ENCODE measurements around the gene LYPLA2.
"Not testable (repeated sequence)": the region's sequence is repeated elsewhere in the genome, so short reads cannot be mapped to it uniquely, and the experiment has no call there.

The LYPLA2 gene

DNA sequence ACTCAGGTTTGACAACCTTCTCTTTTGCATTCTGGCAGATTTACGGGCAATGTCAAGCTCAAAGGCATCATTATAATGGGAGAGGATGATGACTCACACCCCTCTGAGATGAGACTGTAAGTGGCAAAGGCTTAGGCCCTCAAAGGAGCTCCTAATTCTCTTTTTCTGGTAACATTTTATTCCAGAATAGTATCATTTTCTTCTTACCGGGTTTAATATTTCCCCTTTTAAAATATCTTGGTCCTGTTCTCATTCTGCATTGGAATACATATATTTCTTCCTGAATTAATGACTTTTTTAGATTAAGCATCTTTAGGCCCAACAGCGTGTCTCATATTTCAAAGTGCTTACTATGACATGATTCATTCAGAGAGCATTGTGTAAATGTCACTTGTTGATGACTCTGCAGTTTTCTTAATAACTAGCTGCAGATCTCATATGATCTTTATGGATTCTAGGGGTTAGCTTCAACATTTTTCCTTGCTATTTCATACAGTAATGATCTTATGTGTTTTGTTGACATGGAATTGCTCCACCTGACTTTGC, 11.0 kb upstream of the LYPLA2 start:
- peak; percentile 53 for DNase-seq

DNA sequence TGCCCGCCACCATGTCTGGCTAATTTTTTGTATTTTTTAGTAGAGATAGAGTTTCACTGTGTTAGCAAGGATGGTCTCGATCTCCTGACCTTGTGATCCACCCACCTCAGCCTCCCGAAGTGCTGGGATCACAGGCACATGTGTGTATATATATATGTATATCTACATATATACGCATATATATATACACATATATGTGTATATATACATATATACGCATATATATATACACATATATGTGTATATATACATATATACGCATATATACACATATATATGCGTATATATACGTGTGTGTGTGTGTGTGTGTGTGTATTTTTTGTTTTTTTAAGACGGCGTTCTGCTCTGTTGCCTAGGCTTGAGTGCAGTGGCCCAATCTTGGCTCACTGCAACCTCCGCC, 7.8 kb upstream of the LYPLA2 start:
- not testable (repeated sequence) for DNase-seq

DNA sequence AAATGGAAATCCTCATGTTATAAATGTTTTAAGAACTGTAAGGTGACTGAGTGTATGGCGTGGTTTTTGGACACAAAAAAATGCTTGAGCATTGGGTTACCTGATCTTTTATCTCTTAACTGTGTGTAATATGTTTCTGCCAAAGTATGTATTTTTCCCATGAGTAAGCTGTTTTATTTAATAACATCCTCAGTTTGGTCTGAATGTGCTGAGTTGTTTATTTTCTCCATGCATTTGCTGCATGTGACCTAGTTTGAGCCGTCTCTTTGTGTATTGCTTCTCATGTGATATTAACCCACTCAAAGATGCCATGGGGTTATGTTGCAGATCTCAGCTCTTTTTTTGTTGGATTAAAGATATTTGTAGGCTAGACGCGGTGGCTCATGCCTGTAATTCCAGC, 6.1 kb upstream of the LYPLA2 start:
- DNase-seq: no peak

DNA sequence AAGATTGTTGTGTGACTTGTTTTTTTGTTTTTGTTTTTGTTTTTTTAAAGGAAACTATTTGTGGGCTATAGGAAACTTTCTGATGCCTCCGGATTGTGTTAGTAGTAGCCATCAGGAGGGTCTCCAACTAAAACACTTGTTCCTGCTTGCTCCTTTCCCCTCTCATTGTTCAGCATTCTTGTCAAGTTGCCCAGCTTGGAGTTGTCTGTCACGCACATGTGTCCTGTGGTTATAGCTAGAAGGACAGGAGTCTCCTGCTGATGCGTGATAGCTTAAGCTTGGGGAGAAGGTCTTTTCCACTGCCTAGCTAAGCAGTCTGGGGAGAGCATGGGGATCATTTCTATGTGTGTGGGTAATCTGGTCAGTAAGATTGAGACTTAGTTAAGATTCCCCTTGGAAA, 3.2 kb upstream of the LYPLA2 start:
- no peak for DNase-seq

DNA sequence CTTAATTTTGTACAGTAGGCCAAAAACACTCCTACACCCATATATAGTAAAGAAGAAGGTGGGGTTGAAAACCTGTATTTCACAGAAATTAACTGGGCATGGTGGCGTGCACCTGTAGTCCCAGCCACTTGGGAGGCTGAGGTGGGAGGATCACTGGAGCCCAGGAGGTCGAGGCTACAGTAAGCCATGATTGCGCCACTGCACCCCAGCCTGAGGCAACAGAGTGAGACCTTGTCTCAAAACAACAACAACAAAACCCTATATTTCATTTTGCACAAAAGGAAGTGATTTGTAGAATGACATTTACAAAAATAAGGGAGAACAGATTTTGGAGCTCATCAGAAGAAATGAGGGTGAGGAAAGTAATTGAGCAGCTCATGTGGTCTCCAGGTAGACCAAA, 2.2 kb upstream of the LYPLA2 start:
- DNase-seq: no peak

DNA sequence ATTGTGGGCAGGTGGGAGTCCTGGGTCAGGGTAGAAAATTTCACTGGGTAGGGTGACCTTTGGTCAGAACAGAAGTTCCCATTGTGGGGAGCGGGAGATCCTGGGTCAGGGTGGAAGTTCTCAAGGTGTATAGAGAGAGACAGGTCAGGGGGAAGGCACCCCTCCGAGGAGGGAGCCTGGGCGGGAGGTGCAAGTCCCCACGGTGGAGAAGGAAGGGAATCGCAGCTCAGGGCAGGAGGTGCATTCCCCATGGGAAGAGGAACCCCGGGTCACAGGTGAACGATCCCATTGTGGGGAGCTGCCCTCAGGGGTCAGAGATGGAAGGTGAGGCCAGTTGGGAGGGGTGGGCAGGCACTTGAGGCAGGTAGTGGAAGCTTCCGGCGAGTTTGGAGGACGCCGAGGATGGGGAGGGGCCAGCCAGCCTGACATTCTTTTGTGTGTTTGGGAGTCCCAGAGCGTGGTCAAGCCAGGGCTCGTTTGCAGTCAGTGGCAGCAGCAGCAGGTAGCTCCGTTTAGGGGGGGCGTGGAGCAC, 637 bp downstream of the LYPLA2 start:
- no peak for DNase-seq

DNA sequence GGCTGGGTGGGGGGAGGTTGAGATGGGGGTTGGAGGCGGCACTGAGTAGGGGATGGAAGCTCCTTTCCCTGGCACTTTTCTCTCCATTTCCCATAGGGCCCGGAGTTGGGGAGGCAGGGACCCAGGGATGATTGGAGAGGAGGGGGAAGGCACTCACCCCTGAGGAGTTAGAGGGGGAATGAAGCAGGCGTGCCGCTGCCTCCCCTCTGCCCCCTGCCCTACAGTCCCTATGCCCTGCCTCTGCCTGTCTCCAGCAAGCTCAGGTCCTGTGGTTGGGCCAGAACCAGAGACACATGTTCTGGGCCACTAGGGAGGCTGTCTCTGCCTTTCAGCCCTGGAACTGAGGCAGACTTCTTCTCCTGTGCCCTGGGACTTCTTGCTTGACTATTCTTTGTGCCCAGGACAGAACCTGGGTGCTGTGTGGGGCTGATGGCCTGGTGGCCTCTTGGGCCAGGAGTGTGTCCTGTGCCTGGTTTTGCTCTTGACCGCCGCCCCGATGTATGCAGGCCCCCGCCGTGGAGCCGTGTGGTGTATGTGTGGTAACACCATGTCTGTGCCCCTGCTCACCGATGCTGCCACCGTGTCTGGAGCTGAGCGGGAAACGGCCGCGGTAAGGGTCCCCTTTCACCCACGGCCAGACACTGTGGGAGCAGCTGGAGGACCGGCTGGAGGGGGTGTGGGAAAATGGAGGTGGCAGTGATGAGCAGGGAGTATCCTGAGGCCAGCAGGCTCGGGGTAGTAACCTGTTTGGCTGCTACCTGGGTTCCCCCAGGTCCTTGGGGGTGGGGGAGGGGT, 1.4 kb downstream of the LYPLA2 start:
- no peak for DNase-seq

DNA sequence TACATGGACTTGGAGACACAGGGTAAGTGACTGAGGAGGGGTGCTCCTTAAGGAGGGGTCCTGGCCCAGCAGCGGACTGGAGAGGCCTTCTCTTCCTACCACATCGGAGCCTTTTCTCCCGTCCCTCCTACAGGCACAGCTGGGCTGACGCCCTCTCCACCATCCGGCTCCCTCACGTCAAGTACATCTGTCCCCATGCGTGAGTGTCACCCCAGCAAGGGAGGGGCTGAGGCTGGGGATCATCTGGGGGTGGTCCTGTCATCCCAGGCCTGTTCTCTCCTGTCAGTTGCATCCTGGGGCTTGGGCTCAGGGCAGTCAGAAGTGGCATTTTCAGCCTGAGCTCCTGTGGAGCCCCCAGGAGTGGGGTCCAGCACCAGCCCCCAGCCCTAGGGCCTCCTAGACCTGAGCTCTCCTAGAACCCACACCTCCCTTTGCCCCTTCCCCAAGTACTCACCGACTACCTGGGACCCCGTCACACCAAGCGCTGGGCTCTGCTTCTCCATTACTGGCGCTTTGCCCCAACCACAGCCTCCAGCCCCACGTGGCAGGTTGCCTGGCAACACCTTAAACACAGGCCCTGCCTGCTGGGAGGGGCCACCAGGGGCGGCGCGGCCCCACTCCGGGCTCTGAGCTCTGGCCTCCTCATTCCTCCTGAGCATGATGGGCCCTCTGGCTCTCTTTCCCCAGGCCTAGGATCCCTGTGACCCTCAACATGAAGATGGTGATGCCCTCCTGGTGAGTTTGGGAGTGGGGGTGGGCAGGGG, 2.3 kb downstream of the LYPLA2 start:
- no peak for DNase-seq

DNA sequence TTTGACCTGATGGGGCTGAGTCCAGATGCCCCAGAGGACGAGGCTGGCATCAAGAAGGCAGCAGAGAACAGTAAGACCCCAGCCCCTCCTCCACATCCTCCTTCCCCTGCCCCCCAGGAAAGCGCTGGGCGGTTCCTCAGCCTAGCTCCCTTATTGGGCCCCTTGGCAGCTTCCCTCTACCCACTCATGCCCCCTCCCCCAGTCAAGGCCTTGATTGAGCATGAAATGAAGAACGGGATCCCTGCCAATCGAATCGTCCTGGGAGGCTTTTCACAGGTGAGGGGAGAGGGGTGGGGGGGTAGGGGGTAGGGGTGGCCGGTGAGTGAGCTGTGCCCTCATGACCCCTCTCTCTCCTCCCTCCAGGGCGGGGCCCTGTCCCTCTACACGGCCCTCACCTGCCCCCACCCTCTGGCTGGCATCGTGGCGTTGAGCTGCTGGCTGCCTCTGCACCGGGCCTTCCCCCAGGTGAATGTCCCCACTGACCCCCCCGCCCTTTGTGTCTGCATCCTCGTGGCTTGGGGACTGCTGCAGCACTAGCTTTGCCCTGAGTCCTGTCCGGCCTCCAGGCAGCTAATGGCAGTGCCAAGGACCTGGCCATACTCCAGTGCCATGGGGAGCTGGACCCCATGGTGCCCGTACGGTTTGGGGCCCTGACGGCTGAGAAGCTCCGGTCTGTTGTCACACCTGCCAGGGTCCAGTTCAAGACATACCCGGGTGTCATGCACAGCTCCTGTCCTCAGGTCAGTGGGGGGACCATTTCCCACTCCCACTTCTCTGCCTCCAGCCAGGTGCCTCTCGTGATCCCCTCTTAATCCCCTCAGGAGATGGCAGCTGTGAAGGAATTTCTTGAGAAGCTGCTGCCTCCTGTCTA, 3.2 kb downstream of the LYPLA2 start:
- DNase-seq: no peak

DNA sequence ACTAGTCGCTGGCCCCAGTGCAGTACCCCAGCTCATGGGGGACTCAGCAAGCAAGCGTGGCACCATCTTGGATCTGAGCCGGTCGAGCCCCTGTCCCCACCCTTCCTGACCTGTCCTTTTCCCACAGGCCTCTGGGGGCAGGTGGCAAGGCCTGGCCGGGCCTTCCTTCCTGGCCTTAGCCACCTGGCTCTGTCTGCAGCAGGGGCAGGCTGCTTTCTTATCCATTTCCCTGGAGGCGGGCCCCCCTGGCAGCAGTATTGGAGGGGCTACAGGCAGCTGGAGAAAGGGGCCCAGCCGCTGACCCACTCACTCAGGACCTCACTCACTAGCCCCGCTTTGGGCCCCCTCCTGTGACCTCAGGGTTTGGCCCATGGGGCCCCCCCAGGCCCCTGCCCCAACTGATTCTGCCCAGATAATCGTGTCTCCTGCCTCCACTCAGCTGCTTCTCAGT, 3.8 kb downstream of the LYPLA2 start:
- DNase-seq: not testable (repeated sequence)

DNA sequence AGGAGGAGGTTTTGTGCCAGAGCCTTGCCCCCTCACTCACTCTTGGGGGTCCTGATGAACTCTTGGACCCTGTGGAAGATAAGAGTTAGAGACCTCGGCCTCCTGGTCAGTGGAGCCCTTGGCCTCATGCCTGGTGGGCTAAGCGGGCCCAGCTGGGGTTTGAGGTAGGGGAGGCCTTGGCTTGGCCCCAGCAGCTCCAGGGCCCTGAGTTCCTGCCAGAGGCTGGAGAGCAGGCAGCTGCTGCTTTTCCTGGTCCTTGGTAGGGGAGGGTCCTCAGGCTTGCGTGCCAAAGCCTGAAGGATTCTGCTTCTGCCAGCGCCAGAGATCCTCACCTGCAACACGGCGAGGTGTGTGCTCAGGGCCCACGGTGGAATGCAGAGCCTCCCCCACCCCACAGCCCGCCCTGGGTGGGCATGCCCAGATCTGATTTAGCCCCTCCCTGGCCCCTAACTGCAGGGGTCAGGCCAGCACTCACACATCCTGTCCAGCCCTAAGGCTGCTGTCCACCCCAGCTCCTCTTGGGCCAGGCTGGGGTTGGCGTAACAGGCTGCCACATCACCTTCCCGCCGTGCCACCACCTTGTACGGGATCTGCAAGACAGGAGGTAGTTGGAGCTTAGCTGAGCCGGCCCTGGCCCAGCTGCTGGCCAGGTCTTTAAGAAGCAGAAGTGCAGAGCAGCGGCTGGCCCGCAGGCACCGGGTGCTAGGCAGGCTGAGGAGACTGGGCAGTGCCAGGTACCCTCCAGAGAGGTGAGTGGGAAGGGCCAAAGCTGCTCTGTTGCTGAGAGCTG, 4.9 kb downstream of the LYPLA2 start:
- DNase-seq: no peak

DNA sequence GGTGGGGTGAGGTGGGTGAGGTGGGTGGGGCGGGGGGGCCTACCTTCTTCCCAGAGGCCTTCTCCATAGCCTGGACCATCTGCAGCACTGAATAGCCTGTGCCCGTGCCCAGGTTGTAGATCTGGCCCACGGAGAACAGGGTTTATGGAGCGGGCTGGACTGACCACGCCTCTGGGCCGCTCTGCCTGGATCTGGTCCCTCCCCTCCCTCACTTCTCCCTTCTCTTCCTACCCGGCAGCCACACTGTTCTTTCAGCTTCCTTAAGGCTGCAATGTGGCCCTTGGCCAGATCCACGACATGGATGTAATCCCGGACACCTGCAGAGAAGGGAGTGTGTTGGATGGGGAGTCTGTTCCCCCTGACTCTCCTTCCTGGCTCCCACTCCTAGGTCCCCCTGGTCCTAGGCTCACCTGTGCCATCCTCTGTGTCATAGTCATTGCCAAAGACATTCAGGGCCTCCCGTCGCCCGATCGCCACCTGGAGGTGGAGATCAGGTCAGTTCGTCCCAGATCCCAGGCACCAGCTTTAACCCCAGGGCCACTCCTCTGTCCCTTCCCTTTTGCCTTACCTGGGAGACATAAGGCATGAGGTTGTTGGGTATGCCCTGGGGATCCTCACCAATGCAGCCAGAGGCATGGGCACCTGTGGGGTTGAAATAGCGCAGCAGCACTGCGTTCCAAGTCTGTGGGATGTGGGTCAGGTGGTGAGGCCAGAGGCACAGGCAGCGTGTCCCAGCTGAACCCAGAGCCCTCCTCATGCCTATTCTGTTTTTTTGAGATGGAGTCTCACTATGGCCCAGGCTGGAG, 5.7 kb downstream of the LYPLA2 start:
- no peak for DNase-seq

DNA sequence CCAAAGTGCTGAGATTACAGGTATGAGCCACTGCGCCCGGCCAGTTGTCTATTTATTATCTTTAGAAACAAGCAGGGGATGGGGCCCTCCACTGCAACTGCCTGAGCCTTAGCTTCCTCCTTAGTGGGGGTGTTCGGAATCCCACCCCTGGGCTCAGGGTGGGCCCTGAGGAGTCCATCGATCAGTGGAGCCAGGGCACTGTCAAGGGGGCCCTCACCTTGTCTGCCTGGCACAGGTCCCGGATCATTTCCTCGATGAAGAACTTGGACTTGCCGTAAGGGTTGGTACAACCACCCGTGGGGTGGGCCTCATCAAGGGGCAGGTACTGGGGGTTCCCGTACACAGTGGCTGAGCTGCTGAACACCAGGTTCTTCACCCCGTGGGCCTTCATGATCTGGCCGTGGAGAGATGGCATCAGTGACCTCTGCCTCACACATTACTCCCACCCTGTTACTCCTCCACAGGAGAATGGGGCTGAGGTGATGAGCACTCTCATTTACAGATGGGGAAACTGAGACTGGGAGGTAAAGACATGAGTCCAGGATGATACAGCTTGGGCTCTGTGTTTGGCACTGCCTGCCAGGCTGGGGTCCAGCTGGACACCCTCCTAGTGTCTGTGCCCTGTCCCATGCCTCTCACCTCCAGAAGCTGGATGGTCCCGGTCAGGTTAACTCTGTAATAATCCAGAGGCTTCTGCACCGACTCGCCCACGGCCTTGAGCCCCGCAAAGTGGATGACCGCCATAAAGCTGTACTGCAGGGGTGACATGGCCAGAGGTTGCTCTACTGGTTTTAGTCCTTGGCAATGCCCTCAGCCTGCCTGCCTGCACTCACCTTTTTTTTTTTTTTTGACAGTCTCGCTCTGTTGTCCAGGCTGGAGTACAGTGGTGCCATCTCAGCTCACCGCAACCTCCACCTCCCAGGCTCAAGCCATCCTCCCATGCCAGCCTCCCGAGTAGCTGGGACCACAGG, 6.8 kb downstream of the LYPLA2 start:
- DNase-seq: no peak

DNA sequence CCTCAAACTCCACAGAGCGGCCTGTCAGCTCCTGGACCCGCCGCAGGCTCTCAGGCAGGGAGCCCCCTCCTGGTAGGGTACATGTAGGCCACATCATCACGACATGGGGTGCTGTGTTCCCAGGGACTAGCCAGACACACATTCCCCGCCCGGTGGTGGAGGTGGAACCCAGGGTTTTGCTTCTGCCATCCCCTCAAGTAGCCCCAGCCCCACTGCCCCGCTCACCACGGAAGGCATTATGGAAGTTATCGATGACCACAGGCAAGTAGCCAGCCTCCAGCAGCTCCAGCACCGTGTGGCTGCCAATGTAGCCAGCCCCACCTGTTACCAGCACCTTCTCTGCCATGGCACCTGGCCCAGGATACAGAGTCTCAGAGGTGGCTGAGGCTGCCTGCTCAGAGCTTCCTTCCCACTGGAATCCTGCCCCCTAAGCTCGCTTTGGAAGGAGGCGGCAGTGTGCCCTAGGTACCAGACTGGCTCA, 7.8 kb downstream of the LYPLA2 start:
- DNase-seq: no peak

DNA sequence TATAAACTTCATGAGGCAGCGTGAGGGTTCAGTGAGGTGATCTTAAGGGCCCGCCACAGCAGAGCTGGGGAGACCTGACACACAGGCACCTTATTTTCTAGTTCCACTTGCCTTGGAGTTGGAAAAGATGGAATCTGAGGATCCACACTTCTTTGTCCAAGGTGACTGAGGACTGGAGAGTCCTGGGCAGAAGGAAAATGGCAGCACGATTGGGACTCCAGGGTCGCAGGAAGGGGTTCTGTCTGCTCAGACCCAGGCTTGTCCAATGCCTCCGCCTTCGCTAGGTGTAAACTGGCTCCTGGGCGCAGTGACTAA, 8.3 kb downstream of the LYPLA2 start:
- no peak for DNase-seq

DNA sequence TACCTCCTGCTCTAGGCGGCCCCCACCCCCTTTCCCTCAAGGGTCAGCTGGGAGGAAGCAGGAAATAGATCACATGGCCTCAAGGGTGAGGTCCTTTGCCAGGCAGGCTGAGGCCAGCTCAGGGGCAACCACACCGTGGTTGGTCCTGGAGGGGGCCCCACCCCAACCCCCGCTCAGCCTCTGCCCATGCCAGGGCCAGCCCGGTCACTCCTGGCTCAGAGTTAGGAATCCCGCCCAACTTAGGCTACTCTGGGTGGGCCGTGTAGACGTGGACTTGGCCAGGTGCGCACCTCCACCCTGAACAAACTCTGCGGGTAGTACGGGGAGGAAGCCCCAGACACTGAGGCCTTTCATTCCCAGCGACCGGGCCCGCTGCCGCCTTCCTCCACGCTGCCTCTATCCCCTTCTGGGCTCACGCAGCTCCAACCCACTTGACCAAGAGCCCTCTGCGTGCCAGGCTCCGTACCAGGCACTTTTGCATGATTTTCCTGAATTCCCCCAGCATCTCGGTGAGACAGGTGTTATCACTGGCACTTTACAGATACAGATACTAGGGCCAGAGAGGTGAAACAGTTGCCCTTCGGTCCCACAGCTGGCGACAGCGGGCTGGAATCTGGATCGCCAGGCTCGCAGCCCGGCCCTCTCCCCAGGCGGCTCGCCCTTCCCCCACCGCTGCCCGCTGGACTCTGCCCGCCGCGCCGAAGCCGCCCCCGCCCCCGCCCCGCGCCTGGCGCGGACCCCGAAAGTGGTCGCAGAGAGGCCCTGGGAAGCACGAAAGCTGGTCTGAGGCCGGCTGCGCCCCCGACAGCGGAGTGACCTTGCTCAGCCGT, 8.8 kb downstream of the LYPLA2 start:
- DNase-seq: no peak

DNA sequence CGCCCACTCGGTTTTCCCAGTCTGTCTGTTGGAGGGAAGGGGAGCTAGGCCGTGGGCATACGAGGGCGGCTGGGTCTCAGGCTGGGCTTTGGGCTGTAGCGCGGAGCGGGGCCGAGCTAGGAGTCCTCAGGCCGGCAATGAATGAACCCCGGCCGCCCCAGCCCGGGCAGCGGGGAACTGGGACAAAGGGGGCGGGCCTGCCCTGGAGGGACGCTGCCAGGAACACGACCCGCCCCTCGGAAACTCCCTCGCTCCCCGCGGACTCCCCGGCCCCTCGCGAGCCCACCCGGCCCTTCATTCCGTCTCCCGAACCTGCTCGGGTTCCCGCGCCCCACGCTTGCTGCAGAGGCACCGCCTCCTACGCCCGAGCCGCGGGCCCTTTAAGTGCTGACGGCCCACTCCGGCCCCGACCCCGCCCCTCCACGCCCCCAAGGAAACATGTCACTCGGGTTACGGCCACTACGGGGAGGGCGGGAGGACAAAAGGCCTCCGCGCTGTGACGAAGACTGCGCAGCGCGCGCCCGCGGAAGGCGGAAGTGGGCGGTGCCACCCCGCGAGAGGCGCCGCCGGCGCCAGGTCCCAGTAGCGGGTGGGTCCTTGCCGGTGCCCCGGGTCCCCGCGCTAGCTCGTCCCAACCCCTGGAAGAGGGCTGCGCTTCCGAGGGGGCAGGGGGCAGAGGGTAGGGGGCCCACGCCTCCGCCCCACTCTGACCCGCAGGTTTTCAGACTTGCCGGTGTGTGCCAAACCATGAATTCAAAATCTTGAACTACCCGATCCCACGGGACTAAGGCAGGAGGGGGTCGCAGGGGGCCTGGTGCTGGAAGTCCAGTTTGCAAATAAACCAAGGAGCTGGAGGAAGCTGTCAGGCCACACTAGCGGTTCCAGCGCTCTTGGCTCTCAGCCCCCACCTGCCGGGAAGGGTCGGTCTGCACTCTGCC, 9.7 kb downstream of the LYPLA2 start, which contains the start of gene GALE:
Gene GALE (minus strand): TSS at position 355 of the 938 bp plus-strand sequence. CDS start 1,747 bp downstream, outside the sequence.
- DNase-seq: peak; percentile 94
